SK-N-SH (cell line): ENCODE results near the gene FGF19. TPM values are rescaled to one million over a fixed set of nuclear protein-coding genes. Genes with fewer than 3 reads are reported as not detected.

Source experiments
- CTCF ChIA-PET: fragments of 300-600, 350-600 bp; formaldehyde crosslinking; extraction: SDS; loops from one replicate; lab custom pipeline; 2021; lab: Yijun Ruan, JAX
- POLR2A ChIA-PET: fragments of 350-600 bp; sonication (Branson Sonifier 250); formaldehyde crosslinking; extraction: SDS; loops from one replicate; lab custom pipeline; 2020; ENCODE audit warnings: antibody characterized with exemption, inconsistent platforms; lab: Yijun Ruan, JAX
- DNase-seq: peaks from one replicate; pipeline ENCODE4 v3.0.0; 2012
- H2AFZ ChIP-seq: fragments of 200-600 bp; sonication (generic); 2 replicates; pipeline ENCODE4 v1.8.1; 2016; ENCODE audit warnings: antibody characterized with exemption, mild to moderate bottlenecking, low read depth
- H3F3A ChIP-seq: fragments of 200-600 bp; sonication (generic); replicated peaks from 2 replicates; pipeline ENCODE3; 2016; ENCODE audit warnings: antibody characterized with exemption, mild to moderate bottlenecking; ENCODE audit not compliant: insufficient read depth
- H3K27ac ChIP-seq, 2 experiments: fragments of 200-500 bp in 1 of 2; fragments of 200-600 bp in 1 of 2; sonication (Bioruptor generic) in 1 of 2; sonication (generic), shearing (Covaris generic) in 1 of 2; 2 replicates each; pipeline versions ENCODE4 v1.5.1 to v1.6.1; 2014 to 2016; ENCODE audit warnings: low read depth in 2 of 2, inconsistent platforms in 1 of 2, low read length in 1 of 2, mild to moderate bottlenecking in 1 of 2, mixed read lengths in 1 of 2
- H3K27me3 ChIP-seq: fragments of 200-600 bp; sonication (generic), shearing (Covaris generic); 2 replicates; pipeline ENCODE4 v1.6.1; 2016; ENCODE audit warnings: mixed run types; ENCODE audit not compliant: insufficient read depth
- H3K36me3 ChIP-seq, 2 experiments: fragments of 200-500 bp in 1 of 2; fragments of 200-600 bp in 1 of 2; sonication (Bioruptor generic) in 1 of 2; sonication (generic) in 1 of 2; replicated peaks in 1 of 2; 2 replicates each; pipeline versions ENCODE3 to v1.5.1; 2014 to 2016; ENCODE audit warnings: low read length in 1 of 2, mild to moderate bottlenecking in 1 of 2; ENCODE audit not compliant: insufficient read depth in 2 of 2, control insufficient read depth in 1 of 2
- H3K4me1 ChIP-seq, 2 experiments: fragments of 200-500 bp in 1 of 2; fragments of 200-600 bp in 1 of 2; sonication (Bioruptor generic) in 1 of 2; sonication (generic), shearing (Covaris generic) in 1 of 2; 2 replicates each; pipeline versions ENCODE4 v1.5.1 to v1.6.1; 2014 to 2016; ENCODE audit warnings: low read depth in 1 of 2, low read length in 1 of 2, mixed run types in 1 of 2; ENCODE audit not compliant: insufficient read depth in 2 of 2, control insufficient read depth in 1 of 2
- H3K4me2 ChIP-seq: fragments of 200-600 bp; sonication (generic), shearing (Covaris generic); 2 replicates; pipeline ENCODE4 v1.6.1; 2017; ENCODE audit warnings: mixed run types
- H3K4me3 ChIP-seq, 2 experiments: fragments of 200-500 bp in 1 of 2; fragments of 200-600 bp in 1 of 2; sonication (Bioruptor generic) in 1 of 2; sonication (generic), shearing (Covaris generic) in 1 of 2; 2 replicates each; pipeline versions ENCODE4 v1.5.1 to v1.8.1; 2014 to 2016; ENCODE audit warnings: low read depth in 2 of 2, inconsistent platforms in 1 of 2, low read length in 1 of 2, mild to moderate bottlenecking in 1 of 2, mixed read lengths in 1 of 2, moderate library complexity in 1 of 2
- H3K79me2 ChIP-seq: fragments of 200-600 bp; sonication (generic); 2 replicates; pipeline ENCODE4 v1.8.1; 2017; ENCODE audit warnings: mild to moderate bottlenecking; ENCODE audit not compliant: insufficient read depth
- H3K9ac ChIP-seq: fragments of 200-600 bp; sonication (generic); 2 replicates; pipeline ENCODE4 v1.6.1; 2017; ENCODE audit warnings: mixed run types
- H3K9me2 ChIP-seq: fragments of 200-600 bp; sonication (generic); 2 replicates; pipeline ENCODE4 v1.6.1; 2017; ENCODE audit warnings: mixed run types
- H3K9me3 ChIP-seq: fragments of 200-600 bp; sonication (generic); 2 replicates; pipeline ENCODE4 v1.6.1; 2017; ENCODE audit warnings: mixed run types, mild to moderate bottlenecking, moderate library complexity
- H4K20me1 ChIP-seq: fragments of 200-600 bp; sonication (generic); 2 replicates; pipeline ENCODE4 v1.6.1; 2017; ENCODE audit warnings: mild to moderate bottlenecking, mixed run types; ENCODE audit not compliant: insufficient read depth
- CHD2 ChIP-seq: fragments of 150-350 bp; IDR thresholded peaks from 2 replicates; pipeline ENCODE4 v1.6.1; 2018; ENCODE audit warnings: low read length; ENCODE audit not compliant: partially characterized antibody
- EP300 ChIP-seq, 2 experiments: IDR thresholded peaks; 2 replicates each; pipeline versions ENCODE4 v1.4.0 to v1.6.1; 2012; ENCODE audit warnings: borderline replicate concordance in 1 of 2, low read depth in 1 of 2, low read length in 1 of 2
- EZH2phosphoT487 ChIP-seq: fragments of 200-600 bp; sonication (generic); IDR thresholded peaks from 2 replicates; pipeline ENCODE4 v1.6.1; 2017; ENCODE audit warnings: low read depth, mixed run types, mild to moderate bottlenecking, antibody characterized with exemption, moderate library complexity, borderline replicate concordance
- GABPA ChIP-seq: IDR thresholded peaks from 2 replicates; pipeline ENCODE4 v1.4.0; 2012; ENCODE audit warnings: low read depth, mild to moderate bottlenecking
- GATA2 ChIP-seq: sonication (generic); formaldehyde crosslinking; IDR thresholded peaks from 2 replicates; pipeline ENCODE4 v1.5.0; 2020; ENCODE audit warnings: mild to moderate bottlenecking, missing genetic modification reagents
- JUND ChIP-seq: IDR thresholded peaks from 2 replicates; pipeline ENCODE4 v1.4.0; 2012
- NRF1 ChIP-seq: IDR thresholded peaks from 2 replicates; pipeline ENCODE4 v1.6.1; 2012; ENCODE audit warnings: low read depth, mild to moderate bottlenecking, low read length
- POLR2AphosphoS5 ChIP-seq: IDR thresholded peaks from 2 replicates; pipeline ENCODE4 v1.6.1; 2012; ENCODE audit warnings: low read depth, low read length
- RAD21 ChIP-seq: IDR thresholded peaks from 2 replicates; pipeline ENCODE4 v1.6.1; 2012; ENCODE audit warnings: mild to moderate bottlenecking, low read length
- RCOR1 ChIP-seq: fragments of 150-350 bp; IDR thresholded peaks from 2 replicates; pipeline ENCODE4 v1.6.1; 2017; ENCODE audit warnings: antibody characterized with exemption, low read length
- RXRA ChIP-seq: IDR thresholded peaks from 2 replicates; pipeline ENCODE4 v1.4.0; 2012; ENCODE audit warnings: low read depth, mild to moderate bottlenecking, borderline replicate concordance
- SIN3A ChIP-seq: IDR thresholded peaks from 2 replicates; pipeline ENCODE4 v1.6.1; 2012; ENCODE audit warnings: low read depth, mild to moderate bottlenecking, low read length, moderate library complexity, borderline replicate concordance
- TEAD4 ChIP-seq: IDR thresholded peaks from 2 replicates; pipeline ENCODE4 v1.4.0; 2012; ENCODE audit warnings: mild to moderate bottlenecking, borderline replicate concordance; ENCODE audit not compliant: insufficient read depth
- YY1 ChIP-seq: IDR thresholded peaks from 2 replicates; pipeline ENCODE4 v1.4.0; 2012; ENCODE audit warnings: low read depth, mild to moderate bottlenecking
- WGBS: methylation state at CpG from one replicate; pipeline ENCODE4 v1.1.6; 2017; ENCODE audit warnings: low lambda C conversion rate; 5-methylcytosine and 5-hydroxymethylcytosine counted together
- polyA plus RNA-seq, 3 experiments: library from polyadenylated mRNA; depleted of rRNA; stranded (reverse); fragments of >200 nt; gene quantifications; 2 replicates each; pipeline ENCODE4 v1.2.3, GENCODE V29; 2012
- TF ChIP-seq, protein P1 (sequence below): fragments of 150-350 bp; IDR thresholded peaks from 2 replicates; pipeline ENCODE4 v1.6.1; 2017; ENCODE audit warnings: antibody characterized with exemption, low read length, low read depth, borderline replicate concordance
- TF ChIP-seq, protein P2 (sequence below): IDR thresholded peaks from 2 replicates; pipeline ENCODE4; 2012
- TF ChIP-seq, protein P3 (sequence below): fragments of 150-350 bp; IDR thresholded peaks from 2 replicates; pipeline ENCODE4 v1.6.1; 2016; ENCODE audit warnings: mild to moderate bottlenecking, low read depth, low read length

The FGF19 gene
- polyA plus RNA-seq, 1 of the 3 experiments (the other 2 are of a cell fraction): not detected

DNA sequence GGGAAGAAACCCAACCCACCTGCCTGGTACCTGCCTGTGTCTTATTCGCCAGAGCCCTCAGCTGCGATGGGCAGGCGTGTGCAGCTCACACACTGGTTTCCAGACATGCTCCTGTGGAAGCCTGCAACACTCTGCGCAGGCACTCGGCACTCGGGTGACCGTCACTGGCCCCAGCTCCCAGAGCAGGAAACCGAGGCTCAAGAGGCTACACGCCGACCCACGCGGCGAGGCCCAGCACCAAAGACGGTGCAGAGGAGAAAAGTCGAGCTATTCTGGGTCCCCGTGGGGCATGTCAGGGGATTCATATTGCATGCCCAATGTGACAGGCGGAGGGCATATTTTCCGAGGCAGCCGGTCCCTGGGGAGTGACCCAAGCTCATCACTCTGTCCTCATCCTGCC is 11.6 kb upstream of the FGF19 start:
- Histone ChIP-seq H3K4me2 (no peak overlapping the region), H3K79me2 (no peaks in the 10 kb centered on the region), H3K27me3 (peaks cover 14% of the 10 kb centered on the region; the same call in 1 of the 2 replicates), H3K4me1 (no peaks in the 10 kb centered on the region; a peak in 1 of 4 replicates), H3K27ac (no peak overlapping the region), H3F3A (no peaks in the 10 kb centered on the region), H3K9ac (no peak overlapping the region), H4K20me1 (no peaks in the 10 kb centered on the region), H3K9me2 (no peaks in the 10 kb centered on the region), H3K36me3 (no peaks in the 10 kb centered on the region), H3K4me3 (no peak overlapping the region), H3K9me3 (no peaks in the 10 kb centered on the region), H2AFZ (no peak overlapping the region)
- CTCF ChIA-PET: interaction anchor here (0.8 to 3.8 kb wide), 10 partner anchors 10 to 481 kb away, joined by 3 to 23 read pairs (median 3); partner anchors contain the start of genes FGF19 and FGF4
- 63% methylated on average over 7 of the region's 19 CpGs for WGBS
- TF ChIP-seq CHD2 (no peak), GATA2 (CRISPR knock-in tag) (no peak), EZH2phosphoT487 (no peak), NRF1 (no peak), GABPA (no peak), RCOR1 (no peak), YY1 (no peak), JUND (no peak), EP300 (IDR thresholded peaks at IDR 0.05; ENCODE audit: borderline replicate concordance in 1 of 2, low read depth in 1 of 2, low read length in 1 of 2) (no peak), RAD21 (no peak), POLR2AphosphoS5 (no peak), TEAD4 (no peak), RXRA (no peak), SIN3A (no peak)
- TF ChIP-seq, protein P1, sequence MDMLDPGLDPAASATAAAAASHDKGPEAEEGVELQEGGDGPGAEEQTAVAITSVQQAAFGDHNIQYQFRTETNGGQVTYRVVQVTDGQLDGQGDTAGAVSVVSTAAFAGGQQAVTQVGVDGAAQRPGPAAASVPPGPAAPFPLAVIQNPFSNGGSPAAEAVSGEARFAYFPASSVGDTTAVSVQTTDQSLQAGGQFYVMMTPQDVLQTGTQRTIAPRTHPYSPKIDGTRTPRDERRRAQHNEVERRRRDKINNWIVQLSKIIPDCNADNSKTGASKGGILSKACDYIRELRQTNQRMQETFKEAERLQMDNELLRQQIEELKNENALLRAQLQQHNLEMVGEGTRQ: no peak
- TF ChIP-seq, protein P2, sequence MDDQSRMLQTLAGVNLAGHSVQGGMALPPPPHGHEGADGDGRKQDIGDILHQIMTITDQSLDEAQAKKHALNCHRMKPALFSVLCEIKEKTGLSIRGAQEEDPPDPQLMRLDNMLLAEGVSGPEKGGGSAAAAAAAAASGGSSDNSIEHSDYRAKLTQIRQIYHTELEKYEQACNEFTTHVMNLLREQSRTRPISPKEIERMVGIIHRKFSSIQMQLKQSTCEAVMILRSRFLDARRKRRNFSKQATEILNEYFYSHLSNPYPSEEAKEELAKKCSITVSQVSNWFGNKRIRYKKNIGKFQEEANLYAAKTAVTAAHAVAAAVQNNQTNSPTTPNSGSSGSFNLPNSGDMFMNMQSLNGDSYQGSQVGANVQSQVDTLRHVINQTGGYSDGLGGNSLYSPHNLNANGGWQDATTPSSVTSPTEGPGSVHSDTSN: no peak
- TF ChIP-seq, protein P3, sequence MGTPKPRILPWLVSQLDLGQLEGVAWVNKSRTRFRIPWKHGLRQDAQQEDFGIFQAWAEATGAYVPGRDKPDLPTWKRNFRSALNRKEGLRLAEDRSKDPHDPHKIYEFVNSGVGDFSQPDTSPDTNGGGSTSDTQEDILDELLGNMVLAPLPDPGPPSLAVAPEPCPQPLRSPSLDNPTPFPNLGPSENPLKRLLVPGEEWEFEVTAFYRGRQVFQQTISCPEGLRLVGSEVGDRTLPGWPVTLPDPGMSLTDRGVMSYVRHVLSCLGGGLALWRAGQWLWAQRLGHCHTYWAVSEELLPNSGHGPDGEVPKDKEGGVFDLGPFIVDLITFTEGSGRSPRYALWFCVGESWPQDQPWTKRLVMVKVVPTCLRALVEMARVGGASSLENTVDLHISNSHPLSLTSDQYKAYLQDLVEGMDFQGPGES: no peak
- POLR2A ChIA-PET: no interaction called here
- DNase-seq: no peak
